CMK (cell line): ENCODE results near the gene SLIT3.

ENCODE experiments used
- DNase-seq: peaks from one replicate; pipeline ENCODE4 v3.0.0-alpha.2; 2010; ENCODE audit warnings: low read depth

The SLIT3 gene

DNA sequence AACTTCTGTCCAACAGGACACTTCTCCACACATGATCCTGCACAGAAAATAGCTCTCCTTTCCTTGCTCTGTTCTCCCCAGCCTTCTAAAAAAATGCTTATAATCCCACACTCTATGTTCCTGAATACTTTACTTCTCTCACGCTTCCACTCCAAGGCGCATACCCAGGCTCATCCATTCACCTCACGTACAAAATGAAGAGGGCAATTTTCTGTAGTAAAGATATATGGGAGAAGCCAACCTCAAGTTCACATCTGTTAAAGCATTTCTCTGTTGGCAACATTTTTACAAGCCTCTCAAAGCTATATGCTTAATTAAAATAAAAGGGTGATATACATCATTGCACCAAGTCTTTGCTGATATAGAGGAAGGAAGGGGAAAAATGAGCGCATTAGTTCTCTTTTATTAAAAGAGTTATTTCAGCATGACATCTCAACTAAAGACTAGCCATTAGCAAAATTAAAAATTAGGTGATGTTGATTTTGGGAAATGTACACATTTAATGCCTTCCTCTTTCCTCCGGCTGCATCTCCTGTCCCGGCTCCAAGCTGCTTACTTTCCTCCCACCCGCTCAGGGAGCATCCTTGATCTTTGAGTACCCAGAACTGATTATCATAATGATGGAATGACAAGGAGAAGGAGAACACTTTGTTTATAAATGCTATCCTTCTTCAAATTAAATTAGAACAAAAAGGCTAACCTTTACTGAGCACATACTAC, 379.6 kb downstream of the SLIT3 start:
- no peak for DNase-seq

- DNase-seq = no peak
These were observed 380.7 kb downstream of the SLIT3 start for GRCh38 chr5:168920019-168920810.

DNA sequence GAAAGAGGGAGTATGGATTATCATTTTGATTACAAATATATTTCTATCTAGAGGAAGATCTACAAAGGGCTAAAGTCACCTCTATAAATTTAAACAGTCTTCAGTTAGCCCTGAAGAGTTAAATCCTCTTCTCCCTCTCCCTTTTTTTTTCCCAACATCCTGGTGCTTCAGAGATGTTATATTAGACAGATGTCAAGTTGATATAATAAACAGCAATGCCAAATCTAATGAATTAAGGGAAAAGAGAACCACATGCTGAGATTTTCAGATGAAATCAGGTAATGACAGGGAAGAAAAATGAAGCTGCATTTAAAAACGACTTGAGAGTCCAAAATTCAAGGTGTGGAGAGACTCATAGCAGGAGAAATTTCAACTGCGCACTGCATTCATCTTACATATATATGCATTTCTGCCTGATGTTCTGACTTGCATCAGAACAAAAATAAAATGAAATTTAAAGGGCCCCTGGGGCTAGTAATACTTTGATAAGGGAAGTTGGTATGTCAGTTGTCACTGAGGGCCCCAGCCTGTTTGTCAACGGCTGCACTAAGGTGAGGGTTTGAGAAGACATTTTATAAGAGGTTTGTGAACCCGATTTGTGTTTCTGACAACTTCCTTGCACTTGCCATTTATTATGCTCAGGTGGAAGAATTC, 382.9 kb downstream of the SLIT3 start:
- no peak for DNase-seq

DNA sequence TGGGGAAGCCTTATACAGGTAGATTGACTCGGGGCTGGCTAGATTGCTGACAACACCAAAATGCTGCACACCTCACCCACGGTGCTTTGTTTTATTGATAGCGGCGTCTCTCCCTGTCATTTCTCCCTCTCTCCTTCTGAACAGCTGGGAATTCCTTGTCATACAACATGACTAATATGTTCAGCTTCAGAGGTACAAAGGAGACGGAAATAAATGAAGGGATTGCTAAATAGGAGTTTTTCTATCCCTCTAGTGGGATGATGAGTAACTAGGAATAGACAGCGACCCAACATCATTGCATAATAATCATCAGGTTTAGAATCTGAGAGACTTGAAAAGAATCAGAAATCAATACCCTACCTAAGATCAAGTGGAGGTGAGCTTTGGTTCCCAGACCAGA, 384.1 kb downstream of the SLIT3 start:
- no peak for DNase-seq

DNA sequence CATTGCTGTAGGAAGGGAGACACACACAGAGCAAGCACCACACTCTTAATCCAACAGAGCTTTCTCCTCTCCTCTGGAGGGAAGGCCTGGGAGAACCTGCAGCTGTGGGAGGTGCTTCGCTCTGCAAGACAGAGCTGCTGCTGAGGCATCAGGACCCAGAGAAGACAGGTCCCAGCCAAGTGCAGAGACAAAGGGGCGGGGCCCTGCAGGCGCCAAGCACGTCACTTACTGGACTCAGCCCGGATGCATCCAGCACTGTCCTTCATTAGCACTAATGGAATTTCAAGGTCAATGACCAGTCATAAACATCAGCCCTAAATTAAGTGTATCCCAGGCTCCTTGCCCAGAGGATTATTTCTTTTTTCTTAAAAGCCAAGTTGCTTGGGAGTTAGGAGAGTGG, 384.7 kb downstream of the SLIT3 start:
- DNase-seq = no peak

GRCh38 chr5:168914491-168914890, 386.4 kb downstream of the SLIT3 start:
- DNase-seq = no peak

GRCh38 chr5:168910874-168911273, 390.1 kb downstream of the SLIT3 start:
- no peak for DNase-seq

DNA sequence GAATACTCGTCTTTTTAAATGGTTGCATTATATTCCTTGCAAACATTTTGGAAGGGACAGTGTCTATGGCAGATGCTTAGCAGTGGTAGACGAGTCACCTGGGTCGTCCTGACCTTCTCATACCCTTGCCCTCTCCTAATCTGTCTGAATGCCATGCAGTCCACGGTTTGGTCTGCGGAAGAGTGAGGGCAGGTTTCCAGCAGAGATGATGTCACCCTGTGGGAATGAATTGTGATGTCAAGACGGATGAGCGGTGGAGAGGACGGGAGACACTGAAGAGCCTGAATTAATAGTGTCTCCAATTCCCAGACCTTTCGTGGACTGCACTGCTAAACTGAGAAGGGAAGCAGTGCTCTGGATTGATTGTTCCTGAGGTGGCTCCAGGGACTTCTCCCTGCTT, 392.7 kb downstream of the SLIT3 start:
- DNase-seq = no peak

- DNase-seq = no peak
These were observed 397.9 kb downstream of the SLIT3 start for GRCh38 chr5:168903061-168903460.

GRCh38 chr5:168899673-168900072, 401.3 kb downstream of the SLIT3 start:
- DNase-seq = peak; percentile 11

- DNase-seq = no peak
These were observed 401.7 kb downstream of the SLIT3 start for GRCh38 chr5:168899264-168899663.

DNA sequence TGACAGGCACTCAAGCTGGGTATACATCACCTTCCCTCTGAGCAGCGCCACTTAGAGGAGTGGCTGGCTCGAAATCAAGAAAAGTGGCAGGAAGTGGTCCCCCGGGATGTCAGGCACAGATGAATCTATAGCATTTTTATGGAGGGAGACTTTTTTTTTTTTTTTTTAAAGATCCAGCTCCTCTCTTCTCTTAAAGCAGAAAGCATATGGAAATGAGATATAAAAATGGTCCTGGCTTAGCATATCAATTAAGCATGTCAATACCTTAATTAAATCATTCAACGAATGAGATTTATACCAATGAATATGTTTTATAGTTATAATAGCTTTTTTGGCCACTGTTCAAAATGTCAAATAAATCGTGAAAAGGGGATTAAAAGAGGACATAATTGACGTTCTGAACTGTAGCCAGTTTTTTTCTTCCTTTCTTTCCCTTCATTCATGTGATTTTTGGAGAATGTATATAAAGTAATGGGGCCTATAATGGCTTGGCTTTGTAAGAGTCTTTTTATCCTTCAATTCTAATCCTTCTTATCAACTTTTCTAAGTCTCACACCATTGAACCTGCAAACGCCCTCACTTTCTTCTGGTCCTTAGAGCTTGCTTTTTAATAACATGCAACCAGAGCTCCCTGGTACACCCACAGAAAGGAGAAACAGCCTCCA, 402.6 kb downstream of the SLIT3 start:
- DNase-seq = no peak

DNA sequence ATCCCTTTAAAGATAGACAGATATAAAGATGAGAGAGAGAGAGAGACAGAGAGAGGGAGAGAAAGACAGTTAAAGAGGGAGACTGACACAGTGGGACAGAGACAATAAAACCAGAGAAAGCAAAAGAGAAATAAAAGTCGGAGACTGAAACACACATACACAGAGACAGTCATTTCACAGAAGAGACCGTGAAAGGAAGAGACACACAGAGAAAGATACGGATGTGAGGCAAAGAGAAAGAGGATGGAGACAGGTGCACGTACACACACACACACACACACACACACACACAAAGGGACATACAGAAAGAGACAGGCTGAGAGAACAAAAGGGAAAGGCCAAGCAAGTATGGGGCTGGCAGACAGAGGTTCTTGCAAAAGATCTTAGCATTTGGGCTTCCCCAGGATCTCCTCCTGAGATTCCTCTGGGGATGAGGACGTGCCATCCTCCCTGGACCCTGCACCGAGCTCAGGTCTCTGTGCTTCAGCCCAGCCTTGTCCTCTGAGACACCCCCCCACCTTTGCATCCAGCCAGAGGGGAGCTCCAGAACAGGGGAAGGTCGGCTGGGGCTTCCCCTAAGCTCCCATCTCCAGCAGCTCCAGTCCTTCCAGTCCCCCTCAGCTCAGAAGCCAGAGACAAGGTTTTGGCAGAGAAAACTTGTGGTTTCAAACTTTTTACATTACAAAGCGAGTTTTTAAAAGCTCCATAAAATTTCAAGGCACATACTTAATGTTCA, 403.4 kb downstream of the SLIT3 start:
- no peak for DNase-seq

DNA sequence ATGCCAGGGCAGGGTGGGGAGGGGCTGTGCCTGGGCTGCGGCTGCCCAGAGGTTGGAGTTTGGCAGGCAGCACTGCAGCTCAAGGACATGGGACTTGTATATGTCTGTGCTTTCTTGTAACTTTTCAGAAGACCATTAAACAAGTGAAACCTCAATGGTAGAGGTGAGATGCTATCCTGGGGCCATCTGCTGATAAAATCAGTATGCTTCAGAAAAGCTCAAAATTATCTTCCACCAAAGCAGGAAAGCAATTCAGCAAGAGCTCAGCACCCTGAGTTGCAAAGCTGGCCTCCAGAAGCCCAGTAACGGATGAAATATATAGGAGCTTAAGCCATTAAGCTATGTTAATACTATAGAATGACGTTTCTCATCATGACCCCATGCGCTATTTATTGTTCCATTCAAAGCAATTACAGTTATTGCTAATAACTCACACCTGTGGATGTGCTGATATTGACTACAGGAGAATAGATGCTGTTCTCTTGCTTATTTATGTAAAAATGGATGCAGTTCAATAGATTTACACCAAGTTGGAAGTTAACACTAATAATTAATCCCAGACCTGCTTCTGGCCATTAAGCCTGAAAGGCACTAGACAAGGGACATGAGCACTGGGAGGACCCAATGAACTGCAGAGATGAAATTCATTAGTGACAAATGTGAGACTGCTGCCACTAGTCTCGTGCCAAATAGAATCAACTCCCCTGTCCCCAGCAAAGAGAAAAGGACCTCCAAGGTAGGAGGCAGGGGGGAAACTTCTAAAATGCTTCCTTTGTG, 405.5 kb downstream of the SLIT3 start:
- DNase-seq = no peak

DNA sequence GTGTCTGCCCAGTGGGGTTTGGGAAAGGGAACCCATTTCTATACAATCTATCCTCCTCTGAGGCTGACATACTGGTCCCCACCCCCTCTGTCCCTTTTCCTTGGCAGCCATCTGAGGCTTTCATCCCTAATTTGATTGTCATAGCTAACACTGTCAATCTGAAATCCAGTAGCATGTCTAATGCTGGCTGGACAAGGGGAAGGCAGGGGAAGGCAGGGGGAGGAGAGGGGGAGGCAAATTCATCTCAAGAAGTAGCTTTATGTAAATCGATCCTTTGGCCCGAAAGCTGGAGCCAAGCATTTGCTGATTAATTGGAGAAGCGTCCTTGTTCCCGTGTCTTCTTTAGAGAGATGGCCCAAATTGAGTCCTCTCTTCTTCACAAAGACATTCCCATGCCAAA, 407.7 kb downstream of the SLIT3 start:
- no peak for DNase-seq

DNA sequence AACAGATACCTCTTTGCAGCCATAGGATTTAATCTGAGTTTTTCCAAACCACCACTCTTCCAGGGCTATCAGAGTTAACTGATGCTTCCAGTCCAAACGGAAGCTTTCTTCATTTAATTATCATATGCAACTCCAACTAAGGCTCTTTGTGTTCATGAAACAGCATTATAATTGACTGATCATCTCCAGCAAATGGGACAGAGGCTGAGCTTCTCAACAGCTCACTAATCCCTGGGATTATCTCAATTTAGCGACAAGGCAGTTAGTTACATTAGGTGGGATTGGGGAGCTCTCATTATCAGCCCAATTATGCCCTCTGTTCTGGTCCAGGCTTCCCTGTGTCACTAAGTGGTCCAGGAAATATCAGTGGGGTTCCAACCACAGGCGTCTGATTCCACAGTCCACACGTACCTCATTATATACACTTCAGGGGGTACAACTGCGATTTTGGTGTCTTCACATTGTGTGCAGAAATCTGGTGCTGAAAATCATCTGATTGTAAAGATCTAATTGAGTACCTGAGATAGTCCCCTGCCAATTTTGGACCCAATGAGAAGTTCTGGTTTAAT, 408.2 kb downstream of the SLIT3 start:
- DNase-seq = no peak

DNA sequence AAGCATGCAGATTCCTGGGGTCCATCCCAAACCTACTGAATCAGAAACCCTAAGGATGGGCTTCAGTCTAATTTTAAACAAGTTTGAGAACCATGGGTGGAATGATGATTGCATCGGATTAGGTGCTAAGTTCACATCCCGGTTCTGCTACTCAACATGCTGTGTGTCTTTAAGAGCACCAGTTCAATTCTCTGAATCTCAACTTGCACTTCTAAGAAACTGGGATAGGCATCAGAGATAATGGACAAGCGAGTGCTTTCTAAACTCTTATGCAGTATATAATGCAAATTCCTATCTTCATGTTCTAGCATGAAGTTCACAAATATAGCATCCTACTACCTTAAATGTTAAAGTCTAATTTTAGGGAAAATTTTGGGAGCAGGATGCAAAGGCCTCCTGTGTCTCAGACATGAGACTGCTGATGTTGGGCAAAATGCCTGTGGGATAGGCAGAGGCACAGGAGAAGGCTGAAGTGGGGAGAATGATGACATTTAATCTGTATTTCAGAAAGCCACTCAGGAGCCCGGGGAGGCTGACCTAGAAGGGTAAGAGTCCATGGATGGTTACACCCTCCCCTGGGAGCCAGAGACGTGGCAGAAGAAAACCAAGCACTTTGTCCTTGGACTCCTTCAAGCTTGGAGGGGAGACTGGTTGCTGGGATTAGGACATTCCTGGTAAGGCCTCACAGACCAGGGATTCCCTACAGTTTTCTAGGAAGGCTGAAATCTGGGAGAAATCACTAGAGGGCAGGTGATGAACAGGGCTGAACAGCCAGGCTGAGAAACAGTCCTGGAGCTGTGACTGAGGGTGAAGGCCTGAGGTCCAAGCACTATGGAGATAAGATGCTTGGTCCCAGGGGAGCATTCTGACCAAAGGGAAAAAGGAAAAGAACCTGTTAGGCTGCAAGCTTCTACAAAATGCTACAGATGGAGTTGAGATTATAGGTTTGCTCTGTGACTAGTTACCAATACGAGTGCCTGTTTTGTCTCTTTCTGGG, 409.8 kb downstream of the SLIT3 start:
- no peak for DNase-seq

GRCh38 chr5:168889039-168889438, 411.9 kb downstream of the SLIT3 start:
- no peak for DNase-seq

GRCh38 chr5:168887931-168888330, 413.0 kb downstream of the SLIT3 start:
- no peak for DNase-seq
